Upper lobe of left lung (tissue), 4 donors: ENCODE data around the gene BIRC3.

Experiments
- CTCF ChIP-seq, 6 experiments: fragments of 450-650 bp in 4 of 6; fragments of 200-600 bp in 2 of 6; sonication (generic) in 2 of 6; IDR thresholded peaks; one replicate each; pipeline ENCODE4 v1.5.1; 2016 to 2019; ENCODE audit warnings: antibody characterized with exemption in 6 of 6
- POLR2AphosphoS5 ChIP-seq, 2 donors: sonication (generic); formaldehyde crosslinking; IDR thresholded peaks; one replicate each; pipeline ENCODE4 v1.5.1; 2017; ENCODE audit warnings: antibody characterized with exemption in 2 of 2

- TF ChIP-seq CTCF (IDR thresholded peaks at IDR 0.05) (peak in 2 of 6 experiments; percentile 5 to 31), POLR2AphosphoS5 (IDR thresholded peaks at IDR 0.05) (peak; percentile 7 to 33)
Observed at GRCh38 chr11:102306048-102306597, 11.2 kb upstream of the BIRC3 start.
